ENCODE results near the gene MAMDC2. TPM values are rescaled to one million over a fixed set of nuclear protein-coding genes. Genes with fewer than 3 reads are reported as not detected.

Gene MAMDC2
- total RNA-seq, 1 donor from 2014 or later = 28.7 TPM

- H3K4me3 ChIP-seq = no peak overlapping the region
- no peak overlapping the region for H2AFZ ChIP-seq (replicated peaks)
- Mint-ChIP-seq H3K4me3 (no peak overlapping the region), H3K27ac (no peak overlapping the region), H3K9me3 (no peaks in the 10 kb centered on the region), H3K4me1 (peaks cover 4% of the 10 kb centered on the region), H3K27me3 (ENCODE audit: insufficient read depth, low read depth) (peaks cover 3% of the 10 kb centered on the region), H3K36me3 (no peaks in the 10 kb centered on the region)
- H3K27ac ChIP-seq = no peak overlapping the region
- H3K4me1 ChIP-seq = peaks cover 13% of the 10 kb centered on the region
- TF ChIP-seq EZH2 (IDR thresholded peaks at IDR 0.05) (no peak), CTCF (IDR thresholded peaks at IDR 0.05) (no peak), EZH2phosphoT487 (IDR thresholded peaks at IDR 0.05) (no peak)
- no peaks in the 10 kb centered on the region for H3K27me3 ChIP-seq
- no peaks in the 10 kb centered on the region for H3K36me3 ChIP-seq
- no peaks in the 10 kb centered on the region for H3K9me3 ChIP-seq (ENCODE audit: low read depth)
- H3K4me2 ChIP-seq = no peak overlapping the region
- no peak for DNase-seq (ENCODE audit: low spot score)
- H4K20me1 ChIP-seq (ENCODE audit: low read depth) = no peaks in the 10 kb centered on the region
- no peak overlapping the region for H3K9ac ChIP-seq
- H3F3A ChIP-seq (ENCODE audit: low read depth) = peaks cover 4% of the 10 kb centered on the region
- H3K79me2 ChIP-seq (ENCODE audit: low read depth) = no peaks in the 10 kb centered on the region
These were observed 116.0 kb downstream of the MAMDC2 start for GRCh38 chr9:70159630-70160029.

GRCh38 chr9:70160686-70161600 is 117.3 kb downstream of the MAMDC2 start:
- Histone ChIP-seq H3K27me3 (no peaks in the 10 kb centered on the region), H3K27ac (peak overlapping the region; percentile 33), H4K20me1 (ENCODE audit: low read depth) (no peaks in the 10 kb centered on the region), H3K9me3 (ENCODE audit: low read depth) (no peaks in the 10 kb centered on the region), H3K36me3 (no peaks in the 10 kb centered on the region), H2AFZ (replicated peaks) (no peak overlapping the region), H3K4me1 (peaks cover 23% of the 10 kb centered on the region), H3K79me2 (ENCODE audit: low read depth) (no peaks in the 10 kb centered on the region), H3K9ac (no peak overlapping the region), H3F3A (ENCODE audit: low read depth) (peaks cover 12% of the 10 kb centered on the region), H3K4me2 (no peak overlapping the region), H3K4me3 (no peak overlapping the region)
- H3K4me3 Mint-ChIP-seq = no peak overlapping the region
- H3K9me3 Mint-ChIP-seq = no peaks in the 10 kb centered on the region
- H3K27me3 Mint-ChIP-seq (ENCODE audit: insufficient read depth, low read depth) = peaks cover 3% of the 10 kb centered on the region
- H3K4me1 Mint-ChIP-seq = peaks cover 14% of the 10 kb centered on the region
- H3K27ac Mint-ChIP-seq = no peak overlapping the region
- no peak for DNase-seq (ENCODE audit: low spot score)
- H3K36me3 Mint-ChIP-seq = no peaks in the 10 kb centered on the region
- TF ChIP-seq EZH2phosphoT487 (IDR thresholded peaks at IDR 0.05) = no peak
- TF ChIP-seq CTCF (IDR thresholded peaks at IDR 0.05) = no peak
- no peak for TF ChIP-seq EZH2 (IDR thresholded peaks at IDR 0.05)

- H3K27ac ChIP-seq = peak overlapping the region; percentile 48
- H3K4me2 ChIP-seq = peak overlapping the region; percentile 43
- H3K9me3 ChIP-seq (ENCODE audit: low read depth) = no peaks in the 10 kb centered on the region
- Mint-ChIP-seq H3K27me3 (ENCODE audit: insufficient read depth, low read depth) (peaks cover 3% of the 10 kb centered on the region), H3K4me1 (peaks cover 20% of the 10 kb centered on the region), H3K4me3 (no peak overlapping the region), H3K36me3 (no peaks in the 10 kb centered on the region), H3K9me3 (no peaks in the 10 kb centered on the region), H3K27ac (peak overlapping the region; percentile 68)
- no peak overlapping the region for H2AFZ ChIP-seq (replicated peaks)
- H3K27me3 ChIP-seq = no peaks in the 10 kb centered on the region
- no peaks in the 10 kb centered on the region for H3K36me3 ChIP-seq
- peak; percentile 59 for DNase-seq (ENCODE audit: low spot score)
- no peak for TF ChIP-seq EZH2phosphoT487 (IDR thresholded peaks at IDR 0.05)
- no peak for TF ChIP-seq EZH2 (IDR thresholded peaks at IDR 0.05)
- TF ChIP-seq CTCF (IDR thresholded peaks at IDR 0.05) = no peak
- no peaks in the 10 kb centered on the region for H3K79me2 ChIP-seq (ENCODE audit: low read depth)
- no peak overlapping the region for H3K4me3 ChIP-seq
- H3F3A ChIP-seq (ENCODE audit: low read depth) = peaks cover 12% of the 10 kb centered on the region
- no peaks in the 10 kb centered on the region for H4K20me1 ChIP-seq (ENCODE audit: low read depth)
- peaks cover 23% of the 10 kb centered on the region for H3K4me1 ChIP-seq
- H3K9ac ChIP-seq = no peak overlapping the region
These were observed 121.5 kb downstream of the MAMDC2 start for GRCh38 chr9:70165006-70165602.
